Measurements from ENCODE around the gene SNAPC5. TPM values are rescaled to one million over a fixed set of nuclear protein-coding genes. Genes with fewer than 3 reads are reported as not detected.

SNAPC5 gene, protein sequence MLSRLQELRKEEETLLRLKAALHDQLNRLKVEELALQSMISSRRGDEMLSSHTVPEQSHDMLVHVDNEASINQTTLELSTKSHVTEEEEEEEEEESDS
- total RNA-seq (2022; extraction: Qiagen RNA extraction) = 44.0 to 63.9 TPM (median 46.0 TPM) in 5 replicates

DNA sequence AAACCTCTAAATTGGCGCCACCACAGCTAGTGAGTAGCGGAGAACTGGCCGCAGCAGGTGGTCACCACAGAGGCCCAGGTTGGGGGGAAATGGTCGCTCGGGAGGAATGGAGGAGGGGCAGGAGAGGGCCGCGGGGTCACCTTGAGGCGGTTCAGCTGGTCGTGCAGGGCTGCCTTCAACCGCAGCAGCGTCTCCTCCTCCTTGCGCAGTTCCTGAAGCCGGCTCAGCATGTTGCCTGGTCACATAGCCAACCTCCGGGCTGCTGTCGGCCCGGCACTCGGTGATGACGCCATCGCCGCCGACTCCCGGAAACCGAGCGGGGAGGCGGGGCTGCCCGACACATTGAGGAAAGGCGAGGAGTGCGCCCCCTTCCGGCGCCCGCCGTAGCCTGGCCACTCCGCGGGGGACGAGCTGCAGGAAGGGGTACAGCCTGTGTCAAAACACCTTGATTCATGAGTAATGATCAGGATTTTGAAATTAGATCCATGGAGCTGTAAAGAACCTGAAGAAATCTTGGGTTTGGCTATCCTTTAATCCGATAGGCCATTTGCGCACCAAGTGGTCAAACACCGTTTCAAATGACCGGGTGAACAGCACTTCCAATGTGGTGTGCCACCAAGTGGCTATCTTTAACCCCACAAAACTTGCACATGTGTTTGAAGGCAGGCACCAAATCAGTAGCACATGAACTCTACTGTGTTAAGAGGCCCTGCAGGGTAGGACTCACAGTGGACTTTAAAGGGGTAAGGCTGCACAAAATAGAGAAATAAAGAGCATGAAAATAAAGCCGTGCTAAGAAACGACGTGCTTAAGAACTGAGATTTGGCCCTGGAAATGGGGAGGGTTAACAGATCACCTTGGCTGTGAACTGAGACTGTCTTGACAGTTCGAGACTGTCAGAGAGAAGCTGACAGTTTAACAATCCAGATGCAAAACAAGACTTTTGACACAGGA, at the start of gene SNAPC5:
Gene SNAPC5 (minus strand): TSS at position 261 of the 954 bp plus-strand sequence. CDS start 31 bp downstream, at position 230.

DNA sequence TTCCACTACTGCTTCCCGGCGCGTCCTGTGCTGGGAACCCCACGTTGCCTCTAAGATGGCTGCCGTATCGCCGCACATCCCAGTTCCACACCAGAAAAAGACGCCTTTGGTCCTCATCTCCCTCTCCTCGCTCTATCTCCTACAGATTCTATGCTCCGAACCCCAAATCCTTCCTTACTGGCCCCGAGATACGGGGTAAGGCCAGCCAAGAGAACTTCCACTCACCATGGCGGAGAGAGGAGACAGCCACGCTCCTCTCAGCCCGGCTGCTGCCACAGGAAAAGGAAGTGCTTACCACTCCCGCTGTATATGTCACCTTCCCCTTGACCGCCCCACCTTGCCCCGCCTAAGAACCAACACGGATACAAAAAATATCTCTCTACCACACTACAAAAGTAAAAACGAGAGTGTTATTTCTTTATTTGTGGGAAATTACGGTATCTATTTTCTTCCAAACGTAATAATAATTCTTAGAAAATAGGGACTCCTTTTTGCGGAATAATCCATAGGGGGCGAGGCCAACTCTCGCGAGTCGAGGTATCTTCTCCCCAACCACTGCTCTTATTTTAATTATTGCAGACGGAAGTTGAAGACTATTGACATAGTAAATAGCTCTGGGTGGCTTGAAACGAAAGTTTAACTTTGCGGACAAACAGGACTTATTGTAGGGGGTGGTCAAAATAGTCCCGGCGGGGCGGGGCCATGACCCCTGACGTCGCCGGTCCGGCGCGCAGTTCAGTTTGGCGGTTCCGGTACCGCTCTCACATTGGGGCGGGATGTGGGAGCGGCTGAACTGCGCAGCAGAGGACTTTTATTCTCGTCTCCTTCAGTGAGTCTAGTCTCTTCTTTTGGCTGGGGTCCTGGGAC, 7.2 kb upstream of the SNAPC5 start, which contains the start of the genes RPL4 and ZWILCH:
Gene RPL4 (minus strand): TSS at position 293 of the 867 bp plus-strand sequence. CDS start 65 bp downstream, at position 228.
Gene ZWILCH (plus strand): TSS at position 764 of the 867 bp plus-strand sequence. CDS start 13 bp downstream, at position 777.

Other genes with a start within 250 kb of the SNAPC5 start
- 0.27 to 0.71 TPM (median 0.45 TPM) in 5 replicates for gene MEGF11, start 244.0 kb downstream of the SNAPC5 start, total RNA-seq (2022; extraction: Qiagen RNA extraction)
- 29.8 to 37.4 TPM (median 30.3 TPM) in 5 replicates for gene DIS3L, start 204.2 kb downstream of the SNAPC5 start, total RNA-seq (2022; extraction: Qiagen RNA extraction)
- 20.0 to 26.9 TPM (median 21.7 TPM) in 5 replicates for gene TIPIN, start 141.1 kb downstream of the SNAPC5 start, total RNA-seq (2022; extraction: Qiagen RNA extraction)
- 86.6 to 118 TPM (median 117 TPM) in 5 replicates for gene MAP2K1, start 110.8 kb downstream of the SNAPC5 start, total RNA-seq (2022; extraction: Qiagen RNA extraction)
- 5,037 to 6,558 TPM (median 5,368 TPM) in 5 replicates for gene RPL4, start 7.1 kb upstream of the SNAPC5 start, total RNA-seq (2022; extraction: Qiagen RNA extraction)
- gene ZWILCH, start 7.6 kb upstream of the SNAPC5 start, total RNA-seq (2022; extraction: Qiagen RNA extraction) = 31.1 to 36.6 TPM (median 33.8 TPM) in 5 replicates
- gene LCTL, start 68.2 kb upstream of the SNAPC5 start, total RNA-seq (2022; extraction: Qiagen RNA extraction) = 0.05 TPM in 1 of 5 replicates, not detected in the others
- 22.0 to 33.6 TPM (median 29.4 TPM) in 5 replicates for gene SMAD6, start 204.5 kb upstream of the SNAPC5 start, total RNA-seq (2022; extraction: Qiagen RNA extraction)

Data from A549 treated with AZD2906 at 1 μM for 4 hours (cell line).